GM12872 (cell line): ENCODE measurements around the gene MAST2.

Experiments used
- CTCF ChIP-seq: IDR thresholded peaks from 3 replicates; pipeline ENCODE4 v1.5.1; 2011; ENCODE audit warnings: low read depth, mild to moderate bottlenecking, low read length, moderate library complexity; ENCODE audit not compliant: insufficient read depth

MAST2 gene

GRCh38 chr1:45913183-45913683, 109.8 kb downstream of the MAST2 start:
- TF ChIP-seq CTCF, result no peak

GRCh38 chr1:45913731-45914501, 110.5 kb downstream of the MAST2 start:
- TF ChIP-seq CTCF, result no peak

GRCh38 chr1:45914836-45915235, 111.4 kb downstream of the MAST2 start:
- TF ChIP-seq CTCF, result no peak

GRCh38 chr1:45922374-45922773, 119.0 kb downstream of the MAST2 start:
- no peak for TF ChIP-seq CTCF

- no peak for TF ChIP-seq CTCF
Measured at GRCh38 chr1:45922813-45923212, 119.4 kb downstream of the MAST2 start.

- no peak for TF ChIP-seq CTCF
Measured at GRCh38 chr1:45923343-45923742, 119.9 kb downstream of the MAST2 start.

- TF ChIP-seq CTCF, result no peak
Measured at GRCh38 chr1:45924736-45925135, 121.3 kb downstream of the MAST2 start.
